Measurements from ENCODE around the gene GPRIN1.

DNA sequence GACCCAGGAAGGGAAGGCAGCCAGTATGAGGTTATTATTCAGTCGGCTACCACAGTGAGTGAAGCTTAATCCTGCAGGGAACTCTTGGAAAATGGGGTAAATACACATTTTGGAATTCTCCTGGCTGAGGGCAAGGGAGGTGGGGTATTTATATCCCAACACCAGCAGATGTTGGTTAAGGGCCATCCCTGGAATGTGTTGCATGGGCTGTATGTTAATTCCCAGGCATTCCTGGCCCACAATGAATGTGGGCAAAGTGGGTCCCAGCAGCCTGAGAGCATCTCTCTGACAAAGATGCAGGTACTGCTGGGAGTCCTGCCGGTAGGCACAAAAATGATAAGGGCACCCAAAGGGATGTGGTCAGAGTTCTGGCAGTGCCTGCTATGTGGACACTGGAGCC is 2.9 kb upstream of the GPRIN1 start:
- TF ChIP-seq CTCF (IDR thresholded peaks at IDR 0.05) (no peak), EP300 (IDR thresholded peaks at IDR 0.05) (no peak), POLR2A (IDR thresholded peaks at IDR 0.05) (no peak)
